CD4-positive, alpha-beta T cell (primary cell): ENCODE results near the gene SDR42E1. TPM values are rescaled to one million over a fixed set of nuclear protein-coding genes. Genes with fewer than 3 reads are reported as not detected.

Experiments used
- ATAC-seq: fragments of 200-7000 bp; cut with Tn5 transposase; one replicate; pipeline ENCODE4 v1.10.0; 2022; ENCODE audit warnings: mild to moderate bottlenecking; ENCODE audit not compliant: poor library complexity
- CTCF ChIA-PET: fragments of 350-600 bp; sonication (Branson Sonifier 250); formaldehyde crosslinking; loops from one replicate; lab custom pipeline; 2021; ENCODE audit warnings: antibody characterized with exemption, inconsistent platforms; lab: Charles Lee
- POLR2A ChIA-PET: fragments of 350-600 bp; sonication (Branson Sonifier 250); formaldehyde crosslinking; loops from one replicate; lab custom pipeline; 2021; ENCODE audit warnings: antibody characterized with exemption, inconsistent platforms; lab: Charles Lee
- DNase-seq, 14 experiments: peaks; one replicate each; pipeline ENCODE4 v3.0.0-alpha.2; 2013 to 2020; ENCODE audit warnings: mixed read lengths in 2 of 14
- H3K27ac ChIP-seq, 2 donors: one replicate each; pipeline versions ENCODE4 v1.5.1 to v1.7.0; 2013; ENCODE audit warnings: low read length in 2 of 2, low read depth in 1 of 2, mild to moderate bottlenecking in 1 of 2
- H3K27me3 ChIP-seq, 2 experiments: 1 replicate in 1 of 2; 2 replicates in 1 of 2; pipeline versions ENCODE4 v1.6.1 to v1.7.0; 2013; ENCODE audit warnings: low read length in 2 of 2, control low read depth in 1 of 2, mild to moderate bottlenecking in 1 of 2, moderate library complexity in 1 of 2; ENCODE audit not compliant: insufficient read depth in 2 of 2, control insufficient read depth in 1 of 2
- H3K36me3 ChIP-seq: one replicate; pipeline ENCODE4 v1.6.1; 2013; ENCODE audit warnings: low read length, control low read depth; ENCODE audit not compliant: insufficient read depth
- H3K4me1 ChIP-seq: one replicate; pipeline ENCODE4 v1.6.1; 2013; ENCODE audit warnings: low read length, control low read depth; ENCODE audit not compliant: insufficient read depth
- H3K4me3 ChIP-seq: one replicate; pipeline ENCODE4 v1.5.1; 2013; ENCODE audit warnings: mild to moderate bottlenecking, low read length, moderate library complexity
- H3K9me3 ChIP-seq, 2 experiments: 1 replicate in 1 of 2; 2 replicates in 1 of 2; pipeline versions ENCODE4 v1.6.1 to v1.7.0; 2013; ENCODE audit warnings: low read length in 2 of 2, mild to moderate bottlenecking in 2 of 2, control low read depth in 1 of 2, moderate library complexity in 1 of 2; ENCODE audit not compliant: control insufficient read depth in 1 of 2, insufficient read depth in 1 of 2
- H3K27ac Mint-ChIP-seq: one replicate; pipeline ENCODE4 v1.8.0; 2020; ENCODE audit warnings: mixed read lengths
- H3K27me3 Mint-ChIP-seq: one replicate; pipeline ENCODE4 v1.8.0; 2021; ENCODE audit warnings: mixed read lengths
- H3K36me3 Mint-ChIP-seq: one replicate; pipeline ENCODE4 v1.8.0; 2021; ENCODE audit warnings: low read depth, mixed read lengths
- H3K4me1 Mint-ChIP-seq: one replicate; pipeline ENCODE4 v1.8.0; 2021; ENCODE audit warnings: low read depth, mixed read lengths
- H3K4me3 Mint-ChIP-seq: one replicate; pipeline ENCODE4 v1.8.0; 2020; ENCODE audit warnings: mild to moderate bottlenecking, mixed read lengths
- H3K9me3 Mint-ChIP-seq: one replicate; pipeline ENCODE4 v1.8.0; 2020; ENCODE audit warnings: mixed read lengths
- intact Hi-C, 2 experiments: fragments of 100-400 bp; cut with DNase I in 1 of 2; cut with micrococcal nuclease in 1 of 2; formaldehyde crosslinking; loops; one replicate each; pipeline versions ENCODE4 v1.15.1 to v1.9.0; 2023 to 2025; cut with DNase I, micrococcal nuclease
- total RNA-seq, 174 experiments: library from RNA in 2 of 174; stranded (reverse) in 2 of 174; gene quantifications; one replicate each; pipeline ENCODE4 v1.2.3 and lab custom pipeline; 2021 to 2026
- TF ChIP-seq, protein P1 (sequence below): fragments of 200-600 bp; IDR thresholded peaks from one replicate; pipeline ENCODE4 v1.8.0; 2022; ENCODE audit warnings: antibody characterized with exemption, mild to moderate bottlenecking

The SDR42E1 gene
- total RNA-seq, 2 experiments from 2014 or later, result 4.5 to 7.6 TPM

DNA sequence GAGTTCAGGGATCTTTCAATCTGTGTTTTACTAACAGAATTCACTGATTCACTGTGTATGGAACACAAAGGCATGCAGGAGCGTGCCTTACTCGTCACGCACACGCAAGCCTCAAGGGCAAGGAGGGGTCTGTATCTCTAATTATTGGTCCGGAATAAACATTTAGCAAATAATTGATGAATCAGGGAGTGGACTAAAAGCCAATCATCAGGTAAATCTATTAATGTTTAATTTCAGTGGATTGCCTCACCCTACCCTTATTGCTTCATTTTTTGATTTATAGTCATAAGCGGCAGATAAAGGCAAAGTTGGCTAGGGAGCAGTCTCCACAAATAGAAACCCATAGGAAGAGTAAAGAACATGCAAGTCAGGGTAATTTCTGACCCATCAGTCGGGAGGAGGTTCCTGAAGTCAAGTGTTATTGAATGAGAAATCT, 16.4 kb upstream of the SDR42E1 start:
- H3K4me3 Mint-ChIP-seq, result no peak overlapping the region
- TF ChIP-seq, protein P1, sequence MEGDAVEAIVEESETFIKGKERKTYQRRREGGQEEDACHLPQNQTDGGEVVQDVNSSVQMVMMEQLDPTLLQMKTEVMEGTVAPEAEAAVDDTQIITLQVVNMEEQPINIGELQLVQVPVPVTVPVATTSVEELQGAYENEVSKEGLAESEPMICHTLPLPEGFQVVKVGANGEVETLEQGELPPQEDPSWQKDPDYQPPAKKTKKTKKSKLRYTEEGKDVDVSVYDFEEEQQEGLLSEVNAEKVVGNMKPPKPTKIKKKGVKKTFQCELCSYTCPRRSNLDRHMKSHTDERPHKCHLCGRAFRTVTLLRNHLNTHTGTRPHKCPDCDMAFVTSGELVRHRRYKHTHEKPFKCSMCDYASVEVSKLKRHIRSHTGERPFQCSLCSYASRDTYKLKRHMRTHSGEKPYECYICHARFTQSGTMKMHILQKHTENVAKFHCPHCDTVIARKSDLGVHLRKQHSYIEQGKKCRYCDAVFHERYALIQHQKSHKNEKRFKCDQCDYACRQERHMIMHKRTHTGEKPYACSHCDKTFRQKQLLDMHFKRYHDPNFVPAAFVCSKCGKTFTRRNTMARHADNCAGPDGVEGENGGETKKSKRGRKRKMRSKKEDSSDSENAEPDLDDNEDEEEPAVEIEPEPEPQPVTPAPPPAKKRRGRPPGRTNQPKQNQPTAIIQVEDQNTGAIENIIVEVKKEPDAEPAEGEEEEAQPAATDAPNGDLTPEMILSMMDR, result no peak
- Histone ChIP-seq H3K27me3 (peaks cover 12 to 19% of the 10 kb centered on the region in 2 experiments), H3K4me3 (no peak overlapping the region), H3K4me1 (no peaks in the 10 kb centered on the region), H3K9me3 (no peaks in the 10 kb centered on the region), H3K36me3 (no peaks in the 10 kb centered on the region), H3K27ac (no peak overlapping the region)
- peaks cover 37% of the 10 kb centered on the region for H3K27me3 Mint-ChIP-seq
- ChIA-PET CTCF (no interaction called here), POLR2A (no interaction called here)
- H3K27ac Mint-ChIP-seq, result no peak overlapping the region
- ATAC-seq (no peak), DNase-seq (no peak)
- no peaks in the 10 kb centered on the region for H3K36me3 Mint-ChIP-seq
- intact Hi-C loops, result no loop called here
- no peaks in the 10 kb centered on the region for H3K9me3 Mint-ChIP-seq
- H3K4me1 Mint-ChIP-seq, result no peaks in the 10 kb centered on the region

DNA sequence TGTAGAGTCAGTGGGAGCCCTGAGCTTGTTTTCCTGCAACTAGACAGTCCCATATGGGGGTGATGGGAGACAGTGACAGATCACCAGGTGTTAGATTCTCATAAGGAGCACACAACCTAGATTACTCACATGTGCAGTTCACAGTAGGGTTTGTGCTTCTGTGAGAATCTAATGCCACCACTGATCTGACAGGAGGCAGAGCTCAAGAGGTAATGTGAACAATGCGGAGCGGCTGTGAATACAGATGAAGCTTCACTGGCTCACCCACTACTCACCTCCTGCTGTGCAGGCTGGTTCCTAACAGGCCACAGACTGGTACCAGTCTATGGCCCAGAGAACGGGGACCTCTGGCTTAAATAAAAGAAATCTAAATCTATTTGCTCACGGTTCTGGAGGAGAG, 13.6 kb upstream of the SDR42E1 start:
- Mint-ChIP-seq H3K27ac (no peak overlapping the region), H3K27me3 (peaks cover 38% of the 10 kb centered on the region), H3K4me1 (no peaks in the 10 kb centered on the region), H3K9me3 (no peaks in the 10 kb centered on the region), H3K4me3 (no peak overlapping the region), H3K36me3 (no peaks in the 10 kb centered on the region)
- Histone ChIP-seq H3K9me3 (no peaks in the 10 kb centered on the region), H3K27ac (no peak overlapping the region), H3K4me1 (no peaks in the 10 kb centered on the region), H3K36me3 (no peaks in the 10 kb centered on the region), H3K27me3 (peaks cover 18 to 22% of the 10 kb centered on the region in 2 experiments), H3K4me3 (no peak overlapping the region)
- TF ChIP-seq, protein P1, result no peak
- intact Hi-C loops, result no loop called here
- ATAC-seq, result no peak
- POLR2A ChIA-PET, result no interaction called here
- DNase-seq, result no peak
- CTCF ChIA-PET, result no interaction called here

DNA sequence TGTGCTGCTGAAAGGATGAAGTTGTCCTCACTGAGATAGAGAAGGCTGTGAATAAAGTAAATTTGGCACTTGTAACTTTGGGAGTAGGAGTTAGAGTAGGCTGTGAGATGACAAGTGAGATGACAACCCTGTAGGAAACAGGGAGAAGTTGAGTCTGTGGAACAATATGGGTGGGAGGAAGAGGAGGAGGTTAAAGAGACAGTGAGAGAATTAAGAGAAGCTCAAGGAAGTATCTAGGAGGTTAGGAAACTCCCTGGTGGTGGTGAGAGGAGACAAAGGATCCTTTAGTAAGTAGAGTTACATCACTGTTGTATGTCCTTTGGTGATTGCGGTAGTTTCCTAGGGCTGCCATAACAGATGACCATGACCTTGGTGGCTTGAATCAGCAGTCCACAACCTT, 13.0 kb upstream of the SDR42E1 start:
- TF ChIP-seq, protein P1, result no peak
- ChIA-PET POLR2A (no interaction called here), CTCF (no interaction called here)
- Mint-ChIP-seq H3K9me3 (no peaks in the 10 kb centered on the region), H3K4me1 (no peaks in the 10 kb centered on the region), H3K27ac (no peak overlapping the region), H3K27me3 (peaks cover 43% of the 10 kb centered on the region), H3K36me3 (no peaks in the 10 kb centered on the region), H3K4me3 (no peak overlapping the region)
- Histone ChIP-seq H3K27ac (no peak overlapping the region), H3K4me3 (no peak overlapping the region), H3K9me3 (no peaks in the 10 kb centered on the region), H3K4me1 (no peaks in the 10 kb centered on the region), H3K36me3 (no peaks in the 10 kb centered on the region), H3K27me3 (peaks cover 18 to 27% of the 10 kb centered on the region in 2 experiments)
- DNase-seq (no peak), ATAC-seq (no peak)
- intact Hi-C loops, result no loop called here
